HG03135 (cell line): ENCODE results near the gene RTCA.
"Not testable (repeated sequence)": the region's sequence is repeated elsewhere in the genome, so short reads cannot be mapped to it uniquely, and the experiment has no call there.

Experiments
- ATAC-seq: cut with Tn5 transposase; IDR thresholded peaks from one replicate; pipeline ENCODE4 v1.9.1; 2021; ENCODE audit warnings: mild to moderate bottlenecking, moderate library complexity; ENCODE audit not compliant: unreplicated experiment

Gene RTCA

GRCh38 chr1:100306735-100307313 lies 40.8 kb downstream of the RTCA start:
- no peak for ATAC-seq

- no peak for ATAC-seq
Observed at GRCh38 chr1:100308777-100309176, 42.8 kb downstream of the RTCA start.

- ATAC-seq: no peak
Observed at GRCh38 chr1:100309863-100310262, 43.8 kb downstream of the RTCA start.

GRCh38 chr1:100313382-100313781 lies 47.4 kb downstream of the RTCA start:
- no peak for ATAC-seq

- ATAC-seq: no peak
Observed at GRCh38 chr1:100316622-100317021, 50.6 kb downstream of the RTCA start.

GRCh38 chr1:100320311-100321099 lies 54.5 kb downstream of the RTCA start:
- no peak for ATAC-seq

- no peak for ATAC-seq
Observed at GRCh38 chr1:100321100-100321493, 55.1 kb downstream of the RTCA start.

- no peak for ATAC-seq
Observed at GRCh38 chr1:100321506-100321905, 55.5 kb downstream of the RTCA start.

- no peak for ATAC-seq
Observed at GRCh38 chr1:100322436-100323211, 56.6 kb downstream of the RTCA start.

- no peak for ATAC-seq
Observed at GRCh38 chr1:100323419-100324106, 57.5 kb downstream of the RTCA start.

GRCh38 chr1:100325415-100326324 lies 59.7 kb downstream of the RTCA start:
- no peak for ATAC-seq

- not testable (repeated sequence) for ATAC-seq
Observed at GRCh38 chr1:100326325-100326670, 60.3 kb downstream of the RTCA start.

- ATAC-seq: no peak
Observed at GRCh38 chr1:100328133-100328532, 62.1 kb downstream of the RTCA start.

- not testable (repeated sequence) for ATAC-seq
Observed at GRCh38 chr1:100331146-100331545, 65.1 kb downstream of the RTCA start.

- ATAC-seq: no peak
Observed at GRCh38 chr1:100332331-100332730, 66.3 kb downstream of the RTCA start.

GRCh38 chr1:100335436-100335835 lies 69.4 kb downstream of the RTCA start:
- ATAC-seq: no peak

GRCh38 chr1:100337878-100338277 lies 71.9 kb downstream of the RTCA start:
- ATAC-seq: not testable (repeated sequence)

GRCh38 chr1:100339735-100340134 lies 73.7 kb downstream of the RTCA start:
- ATAC-seq: not testable (repeated sequence)

- ATAC-seq: no peak
Observed at GRCh38 chr1:100340494-100340893, 74.5 kb downstream of the RTCA start.

GRCh38 chr1:100342348-100342747 lies 76.3 kb downstream of the RTCA start:
- ATAC-seq: no peak
